Sigmoid colon (tissue), 7 donors: ENCODE data around the gene FSTL5. TPM values are rescaled to one million over a fixed set of nuclear protein-coding genes. Genes with fewer than 3 reads are reported as not detected.

Experiments used
- DNase-seq: peaks from one replicate; pipeline ENCODE4 v3.0.0-alpha.2; 2019
- H3K27ac ChIP-seq, 4 donors: fragments of 200-600 bp; sonication (generic); one replicate each; pipeline ENCODE4 v1.5.1; 2016 to 2019; ENCODE audit warnings: mild to moderate bottlenecking in 1 of 4
- H3K27me3 ChIP-seq, 3 donors: fragments of 200-600 bp; sonication (generic); one replicate each; pipeline ENCODE4 v1.5.1; 2019; ENCODE audit warnings: mild to moderate bottlenecking in 1 of 3
- H3K36me3 ChIP-seq, 4 donors: fragments of 200-600 bp; sonication (generic); one replicate each; pipeline ENCODE4 v1.5.1; 2016 to 2019
- H3K4me1 ChIP-seq, 4 donors: fragments of 200-600 bp; sonication (generic); one replicate each; pipeline ENCODE4 v1.5.1; 2017 to 2019
- H3K4me3 ChIP-seq, 4 donors: fragments of 200-600 bp; sonication (generic); one replicate each; pipeline ENCODE4 v1.5.1; 2017 to 2019; ENCODE audit warnings: mild to moderate bottlenecking in 2 of 4, moderate library complexity in 1 of 4
- H3K9me3 ChIP-seq, 4 donors: fragments of 200-600 bp in 3 of 4; sonication (generic) in 3 of 4; one replicate each; pipeline versions ENCODE4 v1.5.1 to v1.6.1; 2013 to 2019
- EP300 ChIP-seq, 4 donors: sonication (generic); formaldehyde crosslinking; IDR thresholded peaks; one replicate each; pipeline ENCODE4 v1.6.1; 2017; ENCODE audit warnings: antibody characterized with exemption in 4 of 4
- POLR2A ChIP-seq, 2 donors: fragments of 450-650 bp; IDR thresholded peaks; one replicate each; pipeline ENCODE4 v1.6.1; 2016; ENCODE audit warnings: antibody characterized with exemption in 2 of 2, mild to moderate bottlenecking in 2 of 2, moderate library complexity in 2 of 2
- POLR2AphosphoS5 ChIP-seq, 4 donors: sonication (generic); formaldehyde crosslinking; IDR thresholded peaks; one replicate each; pipeline ENCODE4 v1.6.1; 2017; ENCODE audit warnings: antibody characterized with exemption in 4 of 4
- WGBS, 2 donors: extraction: QIAGEN DNeasy Blood & Tissue Kit; methylation state at CpG; one replicate each; pipeline ENCODE4 v1.1.7; 2013; 5-methylcytosine and 5-hydroxymethylcytosine counted together
- intact Hi-C: fragments of 100-400 bp; cut with DNase I; formaldehyde crosslinking; loops from one replicate; pipeline ENCODE4 v1.15.1; 2023
- polyA plus RNA-seq, 3 donors: library from polyadenylated mRNA; stranded (reverse); fragments of 200-250 nt; gene quantifications; one replicate each; pipeline ENCODE4 v1.2.3, GENCODE V29; 2013
- total RNA-seq, 4 donors: library from RNA; depleted of rRNA; stranded (reverse); fragments of >200 nt; gene quantifications; one replicate each; pipeline ENCODE4 v1.1.0, GENCODE V29; 2016
- TF ChIP-seq, protein P1 (sequence below), 4 experiments: fragments of 450-650 bp in 3 of 4; fragments of 200-600 bp in 1 of 4; IDR thresholded peaks; one replicate each; pipeline ENCODE4 v1.5.1; 2016 to 2019; ENCODE audit warnings: antibody characterized with exemption in 4 of 4, mild to moderate bottlenecking in 3 of 4, moderate library complexity in 2 of 4
- donor health status: healthy with polysubstance abuse.
- donor health status: Bipolar disorder and iron deficiency.
- donor health status: healthy.

The FSTL5 gene
- total and polyA plus RNA-seq, 7 donors: 0.42 to 1.8 (median 0.82) TPM; not detected in 2

DNA sequence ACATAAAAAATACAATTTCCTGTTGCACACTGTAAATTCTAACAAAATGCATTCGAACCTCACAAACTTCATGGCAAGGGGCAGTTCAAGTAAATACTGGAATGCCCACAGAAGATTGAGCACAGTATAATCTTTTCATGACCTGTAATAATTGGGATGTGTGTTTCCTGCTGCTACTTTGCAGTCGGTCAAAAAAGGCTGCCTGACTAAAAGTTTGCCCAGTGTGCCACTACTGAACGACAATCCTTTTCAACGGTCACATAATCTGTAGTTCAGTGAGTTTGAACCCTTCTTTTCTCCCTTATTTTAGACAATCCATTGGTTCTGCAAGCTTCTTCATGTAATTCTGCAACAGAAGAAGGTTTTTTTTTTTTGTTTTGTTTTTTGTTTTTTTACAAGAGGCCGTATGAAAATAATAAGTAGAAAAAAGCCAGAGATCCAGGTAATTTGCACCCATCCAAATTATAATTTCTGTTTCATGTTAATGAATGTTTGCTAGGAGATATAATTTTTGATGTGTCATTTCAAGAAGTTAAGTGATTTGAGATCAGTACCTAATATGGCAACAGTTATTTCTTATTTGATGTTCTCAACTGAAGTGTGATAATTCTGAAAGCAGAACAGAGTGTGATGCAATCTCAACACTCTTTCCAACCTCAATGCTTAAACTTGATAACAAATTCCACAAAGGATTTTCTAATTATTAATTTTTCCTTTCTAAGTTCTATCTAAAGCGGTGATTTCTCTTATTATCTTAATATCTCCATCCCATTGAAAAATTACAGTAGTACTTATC lies 237.6 kb downstream of the FSTL5 start:
- intact Hi-C loops: no loop called here
- Histone ChIP-seq H3K4me3 (no peak overlapping the region), H3K36me3 (no peaks in the 10 kb centered on the region), H3K27me3 (no peaks in the 10 kb centered on the region), H3K9me3 (no peaks in the 10 kb centered on the region), H3K4me1 (no peaks in the 10 kb centered on the region), H3K27ac (no peak overlapping the region)
- TF ChIP-seq POLR2A (IDR thresholded peaks at IDR 0.05) (no peak), EP300 (IDR thresholded peaks at IDR 0.05) (no peak), POLR2AphosphoS5 (IDR thresholded peaks at IDR 0.05) (no peak)
- TF ChIP-seq, protein P1, sequence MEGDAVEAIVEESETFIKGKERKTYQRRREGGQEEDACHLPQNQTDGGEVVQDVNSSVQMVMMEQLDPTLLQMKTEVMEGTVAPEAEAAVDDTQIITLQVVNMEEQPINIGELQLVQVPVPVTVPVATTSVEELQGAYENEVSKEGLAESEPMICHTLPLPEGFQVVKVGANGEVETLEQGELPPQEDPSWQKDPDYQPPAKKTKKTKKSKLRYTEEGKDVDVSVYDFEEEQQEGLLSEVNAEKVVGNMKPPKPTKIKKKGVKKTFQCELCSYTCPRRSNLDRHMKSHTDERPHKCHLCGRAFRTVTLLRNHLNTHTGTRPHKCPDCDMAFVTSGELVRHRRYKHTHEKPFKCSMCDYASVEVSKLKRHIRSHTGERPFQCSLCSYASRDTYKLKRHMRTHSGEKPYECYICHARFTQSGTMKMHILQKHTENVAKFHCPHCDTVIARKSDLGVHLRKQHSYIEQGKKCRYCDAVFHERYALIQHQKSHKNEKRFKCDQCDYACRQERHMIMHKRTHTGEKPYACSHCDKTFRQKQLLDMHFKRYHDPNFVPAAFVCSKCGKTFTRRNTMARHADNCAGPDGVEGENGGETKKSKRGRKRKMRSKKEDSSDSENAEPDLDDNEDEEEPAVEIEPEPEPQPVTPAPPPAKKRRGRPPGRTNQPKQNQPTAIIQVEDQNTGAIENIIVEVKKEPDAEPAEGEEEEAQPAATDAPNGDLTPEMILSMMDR (IDR thresholded peaks at IDR 0.05): no peak
- WGBS, 2 donors: 75 to 84% methylated on average over 6 of the region's 6 CpGs
- DNase-seq: no peak

DNA sequence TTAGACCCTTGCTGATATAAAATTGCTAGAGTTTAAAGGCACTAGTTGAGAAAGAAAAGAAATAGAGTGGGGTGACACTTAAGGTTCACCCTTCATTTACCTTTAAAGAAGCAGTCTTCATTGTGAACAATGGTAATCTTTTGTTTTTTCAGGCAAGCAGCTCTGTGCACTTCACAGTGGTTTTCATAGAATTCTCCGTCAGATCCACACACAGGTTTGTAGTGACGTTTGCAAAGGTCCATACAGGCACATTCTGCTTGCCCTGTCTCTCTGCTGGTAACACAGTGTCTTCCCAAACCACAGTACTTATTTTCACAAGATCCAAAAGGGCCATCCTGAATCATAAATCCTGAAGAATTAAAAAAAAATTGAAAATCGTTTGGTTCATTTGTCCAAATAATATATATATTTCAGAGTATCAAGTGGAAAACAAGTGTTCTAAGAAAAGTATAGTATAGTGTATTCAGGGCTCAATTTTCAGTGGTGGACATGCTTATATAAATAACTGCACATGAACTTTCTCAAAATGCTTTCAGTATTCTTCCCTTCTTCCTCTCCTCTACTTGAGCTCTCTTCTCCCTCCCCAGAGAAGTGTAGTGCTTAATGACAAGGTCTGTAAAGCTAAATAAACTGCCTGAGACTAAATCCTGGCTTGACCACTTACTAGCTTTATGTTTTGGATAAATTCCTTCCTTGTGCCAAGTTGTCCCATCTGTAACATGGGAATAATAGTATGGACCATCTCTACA lies 243.3 kb downstream of the FSTL5 start:
- intact Hi-C loops: no loop called here
- no peaks in the 10 kb centered on the region for H3K36me3 ChIP-seq
- TF ChIP-seq POLR2A (IDR thresholded peaks at IDR 0.05): no peak
- TF ChIP-seq EP300 (IDR thresholded peaks at IDR 0.05): no peak
- no peak for TF ChIP-seq POLR2AphosphoS5 (IDR thresholded peaks at IDR 0.05)
- TF ChIP-seq, protein P1 (IDR thresholded peaks at IDR 0.05): no peak
- no peaks in the 10 kb centered on the region for H3K9me3 ChIP-seq
- H3K4me3 ChIP-seq: no peak overlapping the region
- no peak for DNase-seq
- no peaks in the 10 kb centered on the region for H3K27me3 ChIP-seq
- no peak overlapping the region for H3K27ac ChIP-seq
- 59 to 77% methylated on average over 3 of the region's 3 CpGs for WGBS, 2 donors
- H3K4me1 ChIP-seq: no peaks in the 10 kb centered on the region

DNA sequence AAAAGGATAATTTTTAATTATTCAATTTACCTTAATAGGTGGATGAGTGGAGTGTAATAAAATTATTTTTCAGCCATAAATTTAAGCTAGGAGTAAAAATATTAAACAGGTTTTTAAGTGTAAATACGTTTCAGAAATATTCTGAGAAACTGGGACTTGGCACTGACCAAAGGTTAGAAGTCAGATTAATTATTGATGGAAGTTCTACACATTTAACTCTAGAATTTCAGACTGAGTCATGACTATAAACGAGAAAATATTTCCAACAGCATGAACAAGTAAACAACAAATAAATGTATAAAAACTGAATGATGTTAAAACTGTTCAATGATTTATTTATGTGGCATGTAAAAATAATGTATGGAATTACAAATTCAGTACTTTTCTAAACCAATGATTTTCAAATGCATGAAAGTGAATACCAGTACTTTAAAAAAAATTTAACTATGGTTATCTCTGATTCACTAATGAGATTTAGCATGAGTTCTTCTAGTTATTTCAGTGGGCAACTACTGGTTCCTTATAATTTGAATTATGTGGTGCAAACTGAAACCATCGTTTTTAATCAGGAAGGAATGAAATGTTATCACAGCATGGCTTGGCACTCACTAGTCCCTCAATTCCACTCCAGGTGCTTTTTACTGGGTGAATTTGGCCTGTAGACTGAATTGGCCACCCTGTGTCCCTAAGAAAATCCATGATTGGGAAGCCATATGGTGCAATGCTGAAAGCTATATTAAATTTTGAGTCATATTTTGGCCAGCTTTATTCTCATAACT lies 244.2 kb downstream of the FSTL5 start:
- 14 to 44% methylated on average over 3 of the region's 3 CpGs for WGBS, 2 donors
- no peak for TF ChIP-seq POLR2AphosphoS5 (IDR thresholded peaks at IDR 0.05)
- no peak for TF ChIP-seq POLR2A (IDR thresholded peaks at IDR 0.05)
- TF ChIP-seq EP300 (IDR thresholded peaks at IDR 0.05): no peak
- TF ChIP-seq, protein P1 (IDR thresholded peaks at IDR 0.05): no peak
- H3K9me3 ChIP-seq: no peaks in the 10 kb centered on the region
- H3K4me1 ChIP-seq: no peaks in the 10 kb centered on the region
- no peaks in the 10 kb centered on the region for H3K27me3 ChIP-seq
- H3K36me3 ChIP-seq: no peaks in the 10 kb centered on the region
- intact Hi-C loops: no loop called here
- no peak for DNase-seq
- H3K4me3 ChIP-seq: no peak overlapping the region
- H3K27ac ChIP-seq: no peak overlapping the region

DNA sequence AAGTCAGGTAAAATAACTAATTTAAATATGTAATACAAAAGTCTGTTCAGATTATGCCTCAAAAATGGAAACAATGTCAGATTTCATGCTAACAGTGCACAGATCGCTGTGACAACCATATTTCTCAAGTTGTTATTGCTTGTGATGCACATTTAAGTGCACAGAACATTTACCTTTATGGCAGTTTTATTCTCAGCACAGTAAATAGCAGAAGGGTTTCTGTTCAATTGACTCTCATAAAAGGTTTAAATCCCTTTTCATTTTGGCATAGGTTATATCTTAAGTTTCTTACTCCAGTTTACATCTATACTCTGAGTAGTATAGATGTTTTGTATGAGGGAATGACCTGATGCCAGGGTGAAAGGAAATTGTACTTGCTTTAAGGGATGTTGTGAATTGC lies 247.8 kb downstream of the FSTL5 start:
- TF ChIP-seq, protein P1 (IDR thresholded peaks at IDR 0.05): no peak
- TF ChIP-seq POLR2AphosphoS5 (IDR thresholded peaks at IDR 0.05): no peak
- TF ChIP-seq POLR2A (IDR thresholded peaks at IDR 0.05): no peak
- no peak for TF ChIP-seq EP300 (IDR thresholded peaks at IDR 0.05)
- intact Hi-C loops: no loop called here
- Histone ChIP-seq H3K4me3 (no peak overlapping the region), H3K27me3 (no peaks in the 10 kb centered on the region), H3K4me1 (no peaks in the 10 kb centered on the region), H3K9me3 (no peaks in the 10 kb centered on the region), H3K27ac (no peak overlapping the region), H3K36me3 (no peaks in the 10 kb centered on the region)
- no peak for DNase-seq
- WGBS, 2 donors: 31 to 60% methylated on average over 1 of the region's 1 CpG
